Peyer's patch (tissue), 4 donors: Measurements from ENCODE around the gene MTFP1.

ENCODE experiments used
- POLR2A ChIP-seq, 2 donors: fragments of 450-650 bp; IDR thresholded peaks; one replicate each; pipeline ENCODE4 v1.5.1; 2017; ENCODE audit warnings: antibody characterized with exemption in 2 of 2, mild to moderate bottlenecking in 2 of 2, moderate library complexity in 2 of 2
- TF ChIP-seq, protein P1 (sequence below), 6 experiments: fragments of 450-650 bp in 4 of 6; fragments of 200-600 bp in 2 of 6; sonication (generic) in 1 of 6; IDR thresholded peaks; one replicate each; pipeline ENCODE4 v1.5.1; 2017 to 2019; ENCODE audit warnings: antibody characterized with exemption in 6 of 6, mild to moderate bottlenecking in 3 of 6, moderate library complexity in 1 of 6

DNA sequence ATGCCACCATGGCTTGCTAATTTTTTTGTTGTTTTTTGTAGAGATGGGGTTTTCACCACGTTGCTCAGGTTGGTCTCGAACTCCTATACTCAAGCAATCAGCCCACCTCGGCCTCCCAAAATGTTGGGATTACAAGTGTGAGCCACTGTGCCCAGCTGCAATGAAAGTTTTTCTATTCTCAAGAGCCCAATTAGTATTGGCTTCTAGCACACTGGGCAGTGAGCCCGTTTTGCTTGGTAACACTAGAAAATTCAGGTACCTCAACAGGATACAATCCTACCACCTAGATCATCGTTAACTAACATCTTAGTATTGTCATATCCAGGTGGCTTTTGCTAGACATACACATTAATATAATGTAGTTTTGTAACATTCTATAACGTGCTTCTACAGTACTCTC, 27.3 kb downstream of the MTFP1 start:
- TF ChIP-seq, protein P1, sequence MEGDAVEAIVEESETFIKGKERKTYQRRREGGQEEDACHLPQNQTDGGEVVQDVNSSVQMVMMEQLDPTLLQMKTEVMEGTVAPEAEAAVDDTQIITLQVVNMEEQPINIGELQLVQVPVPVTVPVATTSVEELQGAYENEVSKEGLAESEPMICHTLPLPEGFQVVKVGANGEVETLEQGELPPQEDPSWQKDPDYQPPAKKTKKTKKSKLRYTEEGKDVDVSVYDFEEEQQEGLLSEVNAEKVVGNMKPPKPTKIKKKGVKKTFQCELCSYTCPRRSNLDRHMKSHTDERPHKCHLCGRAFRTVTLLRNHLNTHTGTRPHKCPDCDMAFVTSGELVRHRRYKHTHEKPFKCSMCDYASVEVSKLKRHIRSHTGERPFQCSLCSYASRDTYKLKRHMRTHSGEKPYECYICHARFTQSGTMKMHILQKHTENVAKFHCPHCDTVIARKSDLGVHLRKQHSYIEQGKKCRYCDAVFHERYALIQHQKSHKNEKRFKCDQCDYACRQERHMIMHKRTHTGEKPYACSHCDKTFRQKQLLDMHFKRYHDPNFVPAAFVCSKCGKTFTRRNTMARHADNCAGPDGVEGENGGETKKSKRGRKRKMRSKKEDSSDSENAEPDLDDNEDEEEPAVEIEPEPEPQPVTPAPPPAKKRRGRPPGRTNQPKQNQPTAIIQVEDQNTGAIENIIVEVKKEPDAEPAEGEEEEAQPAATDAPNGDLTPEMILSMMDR (IDR thresholded peaks at IDR 0.05) = no peak
- TF ChIP-seq POLR2A (IDR thresholded peaks at IDR 0.05) = no peak
